Measurements from ENCODE around the gene MRPL18.

GRCh38 chr6:159789377-159790148 lies 704 bp upstream of the MRPL18 start, which contains the start of gene TCP1:
- no peak for TF ChIP-seq SIX5 (IDR thresholded peaks at IDR 0.05; ENCODE audit: low read depth, low read length)
- TF ChIP-seq, protein P1, sequence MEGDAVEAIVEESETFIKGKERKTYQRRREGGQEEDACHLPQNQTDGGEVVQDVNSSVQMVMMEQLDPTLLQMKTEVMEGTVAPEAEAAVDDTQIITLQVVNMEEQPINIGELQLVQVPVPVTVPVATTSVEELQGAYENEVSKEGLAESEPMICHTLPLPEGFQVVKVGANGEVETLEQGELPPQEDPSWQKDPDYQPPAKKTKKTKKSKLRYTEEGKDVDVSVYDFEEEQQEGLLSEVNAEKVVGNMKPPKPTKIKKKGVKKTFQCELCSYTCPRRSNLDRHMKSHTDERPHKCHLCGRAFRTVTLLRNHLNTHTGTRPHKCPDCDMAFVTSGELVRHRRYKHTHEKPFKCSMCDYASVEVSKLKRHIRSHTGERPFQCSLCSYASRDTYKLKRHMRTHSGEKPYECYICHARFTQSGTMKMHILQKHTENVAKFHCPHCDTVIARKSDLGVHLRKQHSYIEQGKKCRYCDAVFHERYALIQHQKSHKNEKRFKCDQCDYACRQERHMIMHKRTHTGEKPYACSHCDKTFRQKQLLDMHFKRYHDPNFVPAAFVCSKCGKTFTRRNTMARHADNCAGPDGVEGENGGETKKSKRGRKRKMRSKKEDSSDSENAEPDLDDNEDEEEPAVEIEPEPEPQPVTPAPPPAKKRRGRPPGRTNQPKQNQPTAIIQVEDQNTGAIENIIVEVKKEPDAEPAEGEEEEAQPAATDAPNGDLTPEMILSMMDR (IDR thresholded peaks at IDR 0.05; ENCODE audit: control extremely low read depth in 1 of 3, insufficient read depth in 1 of 3, low read depth in 1 of 3, low read length in 3 of 3) = no peak; a peak in 1 of 4 replicates

All from H1 (cell line).